ENCODE measurements around the gene PLXDC2. TPM values are rescaled to one million over a fixed set of nuclear protein-coding genes. Genes with fewer than 3 reads are reported as not detected.

PLXDC2 gene
- total RNA-seq, 1 donor from 2014 or later: 129 TPM

GRCh38 chr10:19888061-19888660, 71.9 kb downstream of the PLXDC2 start:
- H3K27ac ChIP-seq: no peak overlapping the region
- no peak for ATAC-seq
- intact Hi-C loops (cut with DNase I): no loop called here
- DNase-seq: no peak
- no peaks in the 10 kb centered on the region for H3K27me3 ChIP-seq
- no peak overlapping the region for H3K4me3 ChIP-seq
- H3K4me1 ChIP-seq: peaks cover 13% of the 10 kb centered on the region
- TF ChIP-seq, protein P1, sequence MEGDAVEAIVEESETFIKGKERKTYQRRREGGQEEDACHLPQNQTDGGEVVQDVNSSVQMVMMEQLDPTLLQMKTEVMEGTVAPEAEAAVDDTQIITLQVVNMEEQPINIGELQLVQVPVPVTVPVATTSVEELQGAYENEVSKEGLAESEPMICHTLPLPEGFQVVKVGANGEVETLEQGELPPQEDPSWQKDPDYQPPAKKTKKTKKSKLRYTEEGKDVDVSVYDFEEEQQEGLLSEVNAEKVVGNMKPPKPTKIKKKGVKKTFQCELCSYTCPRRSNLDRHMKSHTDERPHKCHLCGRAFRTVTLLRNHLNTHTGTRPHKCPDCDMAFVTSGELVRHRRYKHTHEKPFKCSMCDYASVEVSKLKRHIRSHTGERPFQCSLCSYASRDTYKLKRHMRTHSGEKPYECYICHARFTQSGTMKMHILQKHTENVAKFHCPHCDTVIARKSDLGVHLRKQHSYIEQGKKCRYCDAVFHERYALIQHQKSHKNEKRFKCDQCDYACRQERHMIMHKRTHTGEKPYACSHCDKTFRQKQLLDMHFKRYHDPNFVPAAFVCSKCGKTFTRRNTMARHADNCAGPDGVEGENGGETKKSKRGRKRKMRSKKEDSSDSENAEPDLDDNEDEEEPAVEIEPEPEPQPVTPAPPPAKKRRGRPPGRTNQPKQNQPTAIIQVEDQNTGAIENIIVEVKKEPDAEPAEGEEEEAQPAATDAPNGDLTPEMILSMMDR (IDR thresholded peaks at IDR 0.05): no peak
- H3K36me3 ChIP-seq: no peaks in the 10 kb centered on the region
- no peaks in the 10 kb centered on the region for H3K9me3 ChIP-seq

DNA sequence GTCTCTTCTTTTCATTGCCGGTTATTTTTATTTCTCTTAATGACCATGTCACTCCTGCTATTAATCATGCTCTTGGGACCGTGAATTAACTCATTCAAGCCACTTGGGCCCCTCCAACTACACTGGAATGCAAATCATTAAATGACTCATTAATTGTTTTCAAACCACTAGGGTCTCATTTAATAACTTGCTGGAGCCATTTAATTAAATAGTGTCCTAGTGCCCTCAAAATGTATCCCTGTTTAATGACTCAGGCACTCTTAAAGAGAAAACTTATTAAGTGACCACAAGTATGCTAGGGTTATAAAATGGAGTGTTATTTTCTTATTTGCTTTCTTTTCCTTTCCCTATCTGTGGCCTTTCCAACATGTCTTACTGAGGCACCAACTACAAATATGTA, 73.0 kb downstream of the PLXDC2 start:
- peaks cover 13% of the 10 kb centered on the region for H3K4me1 ChIP-seq
- H3K9me3 ChIP-seq: no peaks in the 10 kb centered on the region
- no peaks in the 10 kb centered on the region for H3K36me3 ChIP-seq
- no peak overlapping the region for H3K4me3 ChIP-seq
- intact Hi-C loops (cut with DNase I): no loop called here
- no peak for DNase-seq
- H3K27me3 ChIP-seq: no peaks in the 10 kb centered on the region
- no peak overlapping the region for H3K27ac ChIP-seq
- TF ChIP-seq, protein P1 (IDR thresholded peaks at IDR 0.05): no peak
- ATAC-seq: no peak

DNA sequence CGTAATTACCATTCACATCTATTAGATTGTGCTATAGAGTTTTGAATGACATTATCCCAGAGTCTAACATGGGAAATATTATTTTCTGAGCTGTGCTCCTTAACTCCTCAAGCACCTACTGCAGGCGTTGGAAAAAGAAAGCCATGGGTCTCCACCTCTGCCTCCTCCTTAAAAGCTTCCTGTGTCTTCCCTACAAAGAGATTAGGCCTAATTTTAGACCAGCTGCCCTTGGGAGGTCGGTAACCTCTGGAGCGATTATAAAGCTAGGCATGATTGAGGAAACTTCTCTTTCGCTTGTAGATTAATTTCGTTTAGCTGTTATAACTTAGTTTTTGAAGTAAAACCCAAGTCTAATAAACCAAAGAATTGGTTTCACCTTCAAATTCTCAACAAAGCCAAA, 75.2 kb downstream of the PLXDC2 start:
- no peak overlapping the region for H3K4me3 ChIP-seq
- no peak overlapping the region for H3K27ac ChIP-seq
- no peaks in the 10 kb centered on the region for H3K27me3 ChIP-seq
- H3K9me3 ChIP-seq: no peaks in the 10 kb centered on the region
- no peaks in the 10 kb centered on the region for H3K36me3 ChIP-seq
- H3K4me1 ChIP-seq: peaks cover 13% of the 10 kb centered on the region
- ATAC-seq (no peak), DNase-seq (no peak)
- intact Hi-C loops (cut with DNase I): no loop called here
- TF ChIP-seq, protein P1 (IDR thresholded peaks at IDR 0.05): no peak

- DNase-seq: no peak
- peaks cover 13% of the 10 kb centered on the region for H3K4me1 ChIP-seq
- H3K27ac ChIP-seq: no peak overlapping the region
- TF ChIP-seq, protein P1 (IDR thresholded peaks at IDR 0.05): no peak
- H3K27me3 ChIP-seq: no peaks in the 10 kb centered on the region
- no peaks in the 10 kb centered on the region for H3K36me3 ChIP-seq
- no peak overlapping the region for H3K4me3 ChIP-seq
- ATAC-seq: no peak
- H3K9me3 ChIP-seq: no peaks in the 10 kb centered on the region
- intact Hi-C loops (cut with DNase I): no loop called here
Observed at GRCh38 chr10:19892270-19892669, 76.0 kb downstream of the PLXDC2 start.

- DNase-seq: no peak
- intact Hi-C loops (cut with DNase I): no loop called here
- ATAC-seq: no peak
- Histone ChIP-seq H3K9me3 (no peaks in the 10 kb centered on the region), H3K27ac (no peak overlapping the region), H3K4me1 (peaks cover 13% of the 10 kb centered on the region), H3K27me3 (no peaks in the 10 kb centered on the region), H3K4me3 (no peak overlapping the region), H3K36me3 (no peaks in the 10 kb centered on the region)
- TF ChIP-seq, protein P1 (IDR thresholded peaks at IDR 0.05): no peak
Observed at GRCh38 chr10:19892677-19893076, 76.4 kb downstream of the PLXDC2 start.

DNA sequence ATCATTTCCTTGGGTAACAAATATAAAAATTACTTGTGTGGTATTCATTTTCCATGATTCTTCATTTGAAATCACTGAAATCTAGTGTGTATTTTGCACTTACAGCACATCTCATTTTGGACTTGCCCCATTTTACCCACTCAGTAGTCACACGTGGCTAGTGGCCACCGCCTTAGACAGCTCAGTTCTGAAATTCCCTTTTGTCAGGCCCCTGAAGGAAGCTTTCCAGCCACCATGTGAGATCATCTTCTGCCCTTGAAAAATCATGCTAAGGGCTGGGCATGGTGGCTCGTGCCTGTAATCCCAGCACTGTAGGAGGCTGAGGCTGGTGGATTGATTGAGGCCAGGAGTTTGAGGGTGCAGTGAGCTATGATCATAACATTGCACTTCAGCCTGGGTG, 79.3 kb downstream of the PLXDC2 start:
- H3K27ac ChIP-seq: no peak overlapping the region
- H3K4me3 ChIP-seq: no peak overlapping the region
- H3K4me1 ChIP-seq: peaks cover 13% of the 10 kb centered on the region
- TF ChIP-seq, protein P1 (IDR thresholded peaks at IDR 0.05): no peak
- no peaks in the 10 kb centered on the region for H3K9me3 ChIP-seq
- ATAC-seq: no peak
- intact Hi-C loops (cut with DNase I): no loop called here
- no peaks in the 10 kb centered on the region for H3K27me3 ChIP-seq
- no peak for DNase-seq
- no peaks in the 10 kb centered on the region for H3K36me3 ChIP-seq

All from upper lobe of right lung (tissue), 1 donor.